IgD-negative memory B cell (primary cell): Measurements from ENCODE around the gene PC. TPM values are rescaled to one million over a fixed set of nuclear protein-coding genes. Genes with fewer than 3 reads are reported as not detected.

Source experiments
- H3K27ac Mint-ChIP-seq, 3 donors: one replicate each; pipeline ENCODE4 v1.8.0; 2020 to 2022; ENCODE audit warnings: mild to moderate bottlenecking in 3 of 3, mixed read lengths in 3 of 3, moderate library complexity in 1 of 3
- H3K27me3 Mint-ChIP-seq: one replicate; pipeline ENCODE4 v1.8.0; 2021; ENCODE audit warnings: mixed read lengths
- H3K36me3 Mint-ChIP-seq: one replicate; pipeline ENCODE4 v1.8.0; 2020; ENCODE audit warnings: mild to moderate bottlenecking, mixed read lengths
- H3K4me1 Mint-ChIP-seq, 3 donors: one replicate each; pipeline ENCODE4 v1.8.0; 2020 to 2022; ENCODE audit warnings: mixed read lengths in 3 of 3, mild to moderate bottlenecking in 1 of 3
- H3K4me3 Mint-ChIP-seq, 4 donors: one replicate each; pipeline ENCODE4 v1.8.0; 2020 to 2022; ENCODE audit warnings: mild to moderate bottlenecking in 4 of 4, mixed read lengths in 4 of 4, moderate library complexity in 3 of 4
- H3K9me3 Mint-ChIP-seq, 3 donors: one replicate each; pipeline ENCODE4 v1.8.0; 2020 to 2021; ENCODE audit warnings: mixed read lengths in 3 of 3, mild to moderate bottlenecking in 1 of 3
- polyA plus RNA-seq: library from polyadenylated mRNA; unstranded; fragments of 300-500 nt; fragmentation: Illumina TruSeq; gene quantifications from one replicate; pipeline ENCODE4 v1.2.3, GENCODE V29; 2021

Gene PC
- polyA plus RNA-seq, 1 donor from 2014 or later = 1.3 TPM

- H3K9me3 Mint-ChIP-seq = no peaks in the 10 kb centered on the region
- H3K4me3 Mint-ChIP-seq = no peak overlapping the region
- peaks cover 6 to 13% (median 9%) of the 10 kb centered on the region in 3 donors for H3K4me1 Mint-ChIP-seq
- no peaks in the 10 kb centered on the region for H3K27me3 Mint-ChIP-seq
- H3K27ac Mint-ChIP-seq = no peak overlapping the region
- peaks cover 2% of the 10 kb centered on the region for H3K36me3 Mint-ChIP-seq
Observed at GRCh38 chr11:66851239-66851596, 107.0 kb downstream of the PC start.

- H3K27me3 Mint-ChIP-seq = no peaks in the 10 kb centered on the region
- no peak overlapping the region for H3K27ac Mint-ChIP-seq
- H3K4me3 Mint-ChIP-seq = no peak overlapping the region
- H3K36me3 Mint-ChIP-seq = peaks cover 2% of the 10 kb centered on the region
- no peaks in the 10 kb centered on the region for H3K9me3 Mint-ChIP-seq
- peaks cover 6 to 11% (median 8%) of the 10 kb centered on the region in 3 donors for H3K4me1 Mint-ChIP-seq
Observed at GRCh38 chr11:66850588-66851238, 107.5 kb downstream of the PC start.

GRCh38 chr11:66850235-66850587 lies 108.0 kb downstream of the PC start:
- Mint-ChIP-seq H3K9me3 (no peaks in the 10 kb centered on the region), H3K4me1 (peaks cover 6% of the 10 kb centered on the region in 3 donors), H3K36me3 (peaks cover 2% of the 10 kb centered on the region), H3K27me3 (no peaks in the 10 kb centered on the region), H3K4me3 (peak overlapping the region in 1 of 4 donors; percentile 23), H3K27ac (no peak overlapping the region)

GRCh38 chr11:66849501-66850234 lies 108.5 kb downstream of the PC start:
- Mint-ChIP-seq H3K4me1 (peaks cover 4 to 8% (median 6%) of the 10 kb centered on the region in 3 donors), H3K9me3 (no peaks in the 10 kb centered on the region), H3K36me3 (peaks cover 2% of the 10 kb centered on the region), H3K4me3 (peak overlapping the region in 1 of 4 donors; percentile 23), H3K27ac (peak overlapping the region in 1 of 3 donors; percentile 35), H3K27me3 (no peaks in the 10 kb centered on the region)

- Mint-ChIP-seq H3K27ac (peak overlapping the region in 1 of 3 donors; percentile 52), H3K9me3 (no peaks in the 10 kb centered on the region), H3K36me3 (peaks cover 2% of the 10 kb centered on the region), H3K4me3 (peak overlapping the region in 1 of 4 donors; percentile 38), H3K4me1 (peaks cover 6 to 12% (median 9%) of the 10 kb centered on the region in 3 donors), H3K27me3 (peaks cover under 1% of the 10 kb centered on the region)
Observed at GRCh38 chr11:66848671-66849500, 109.3 kb downstream of the PC start.

- H3K27me3 Mint-ChIP-seq = peaks cover 2% of the 10 kb centered on the region
- peak overlapping the region in 1 of 3 donors; percentile 52 for H3K27ac Mint-ChIP-seq
- peaks cover 6 to 13% (median 12%) of the 10 kb centered on the region in 3 donors for H3K4me1 Mint-ChIP-seq
- H3K36me3 Mint-ChIP-seq = peaks cover 2% of the 10 kb centered on the region
- peak overlapping the region in 1 of 4 donors; percentile 38 for H3K4me3 Mint-ChIP-seq
- no peaks in the 10 kb centered on the region for H3K9me3 Mint-ChIP-seq
Observed at GRCh38 chr11:66847461-66848232, 110.5 kb downstream of the PC start.

GRCh38 chr11:66846671-66847091 lies 111.5 kb downstream of the PC start:
- peak overlapping the region in 2 of 3 donors; percentile 27 to 66 for H3K27ac Mint-ChIP-seq

GRCh38 chr11:66845876-66846212 lies 112.3 kb downstream of the PC start:
- H3K4me1 Mint-ChIP-seq = peaks cover 12 to 19% (median 16%) of the 10 kb centered on the region in 3 donors

More at GRCh38 chr11:66846671-66847091, 111.5 kb downstream of the PC start:
- H3K27me3 Mint-ChIP-seq = peaks cover 2% of the 10 kb centered on the region
- H3K4me1 Mint-ChIP-seq = peaks cover 6 to 16% (median 13%) of the 10 kb centered on the region in 3 donors
- no peaks in the 10 kb centered on the region for H3K9me3 Mint-ChIP-seq
- H3K4me3 Mint-ChIP-seq = peak overlapping the region in 1 of 4 donors; percentile 95
- H3K36me3 Mint-ChIP-seq = peaks cover 2% of the 10 kb centered on the region

DNA sequence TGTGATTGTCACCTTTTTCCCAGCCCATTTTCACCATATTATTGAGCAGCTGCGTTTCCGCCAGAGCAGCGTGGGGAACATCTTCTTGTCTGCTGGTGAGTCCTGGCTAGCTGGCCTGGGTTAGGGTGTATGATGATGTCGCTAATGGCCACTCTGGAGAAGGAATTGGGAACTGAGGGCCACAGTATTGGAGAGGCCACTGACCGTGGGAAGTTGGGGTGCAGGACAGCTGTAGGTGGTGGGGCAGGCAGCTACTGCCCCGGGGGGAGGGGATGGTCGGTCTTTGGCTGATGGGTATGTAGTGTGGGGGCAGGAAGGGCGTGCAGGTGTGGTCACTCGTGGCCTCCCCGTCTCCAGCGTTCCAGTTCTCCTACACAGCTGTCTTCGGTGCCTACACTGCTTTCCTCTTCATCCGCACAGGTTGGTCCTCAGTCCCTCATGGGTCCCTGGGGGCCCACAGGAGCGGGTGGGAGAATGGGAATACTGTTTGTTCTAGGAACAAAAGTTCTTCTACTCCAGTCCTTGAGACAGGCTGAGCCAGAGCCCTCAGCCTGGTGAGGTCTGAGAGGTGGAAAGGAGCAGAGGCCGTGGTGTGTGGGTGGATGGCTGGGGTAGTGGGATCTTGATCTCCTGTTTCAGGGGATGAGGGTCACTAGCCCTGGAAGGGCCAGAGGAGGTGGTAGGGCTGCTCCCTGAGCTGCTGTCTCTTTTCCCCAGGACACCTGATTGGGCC lies 112.9 kb downstream of the PC start:
- H3K27me3 Mint-ChIP-seq = peaks cover 2% of the 10 kb centered on the region
- H3K4me1 Mint-ChIP-seq = peaks cover 17 to 24% (median 22%) of the 10 kb centered on the region in 3 donors
- H3K36me3 Mint-ChIP-seq = peaks cover 2% of the 10 kb centered on the region
- H3K9me3 Mint-ChIP-seq = no peaks in the 10 kb centered on the region
- H3K4me3 Mint-ChIP-seq = peak overlapping the region in 3 of 4 donors; percentile 92 to 95 (median 94)
- peak overlapping the region in 2 of 3 donors; percentile 76 to 97 for H3K27ac Mint-ChIP-seq

More at GRCh38 chr11:66845876-66846212, 112.3 kb downstream of the PC start:
- peak overlapping the region in 1 of 3 donors; percentile 97 for H3K27ac Mint-ChIP-seq
- H3K9me3 Mint-ChIP-seq = no peaks in the 10 kb centered on the region
- H3K4me3 Mint-ChIP-seq = peak overlapping the region in 3 of 4 donors; percentile 21 to 95 (median 23)
- H3K27me3 Mint-ChIP-seq = peaks cover 2% of the 10 kb centered on the region
- H3K36me3 Mint-ChIP-seq = peaks cover 2% of the 10 kb centered on the region

DNA sequence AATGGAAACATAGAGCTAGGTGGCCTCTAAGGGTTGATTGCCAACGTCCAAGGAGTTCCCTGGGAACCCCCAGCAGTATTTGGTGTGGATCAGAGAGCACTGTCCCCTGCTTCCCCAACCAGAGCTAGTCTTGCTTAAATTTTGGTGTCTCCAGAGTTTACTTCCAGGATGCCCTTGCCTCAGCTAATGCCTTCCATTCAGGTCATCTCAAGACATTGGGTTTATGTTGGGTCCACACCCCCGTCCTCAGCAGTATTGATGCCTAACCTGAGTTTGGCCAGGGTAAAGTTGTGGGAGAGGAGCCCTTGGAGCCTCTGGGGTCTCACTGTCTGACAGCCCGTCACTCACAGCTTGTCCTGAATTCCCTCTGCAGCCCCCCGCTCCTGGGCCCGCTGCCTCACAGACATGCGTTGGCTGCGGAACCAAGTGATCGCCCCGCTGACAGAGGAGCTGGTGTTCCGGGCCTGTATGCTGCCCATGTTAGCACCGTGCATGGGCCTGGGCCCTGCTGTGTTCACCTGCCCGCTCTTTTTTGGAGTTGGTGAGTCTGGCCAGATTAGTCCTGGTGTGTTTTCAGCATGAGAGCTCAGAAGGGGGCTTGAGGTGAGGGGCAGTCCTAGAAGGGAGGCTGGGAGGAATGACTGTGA lies 113.6 kb downstream of the PC start:
- H3K9me3 Mint-ChIP-seq = no peaks in the 10 kb centered on the region
- H3K4me1 Mint-ChIP-seq = peaks cover 20 to 28% (median 26%) of the 10 kb centered on the region in 3 donors
- H3K27ac Mint-ChIP-seq = peak overlapping the region; percentile 97
- H3K4me3 Mint-ChIP-seq = peak overlapping the region; percentile 88 to 95 (median 93)
- H3K36me3 Mint-ChIP-seq = peaks cover 2% of the 10 kb centered on the region
- H3K27me3 Mint-ChIP-seq = peaks cover 2% of the 10 kb centered on the region

GRCh38 chr11:66843776-66844495 lies 114.2 kb downstream of the PC start:
- Mint-ChIP-seq H3K9me3 (no peaks in the 10 kb centered on the region), H3K36me3 (peaks cover 2% of the 10 kb centered on the region), H3K27me3 (peaks cover 2% of the 10 kb centered on the region), H3K4me3 (peak overlapping the region; percentile 88 to 95 (median 93)), H3K27ac (peak overlapping the region; percentile 97), H3K4me1 (peaks cover 27 to 33% (median 29%) of the 10 kb centered on the region in 3 donors)

- no peaks in the 10 kb centered on the region for H3K9me3 Mint-ChIP-seq
- peak within 1 kb of the TSS; percentile 97 for H3K27ac Mint-ChIP-seq
- peaks cover 28 to 33% (median 30%) of the 10 kb centered on the region in 3 donors for H3K4me1 Mint-ChIP-seq
- peaks cover 2% of the 10 kb centered on the region for H3K27me3 Mint-ChIP-seq
- peaks cover 2% of the 10 kb centered on the region for H3K36me3 Mint-ChIP-seq
- peak within 1 kb of the TSS; percentile 88 to 95 (median 94) for H3K4me3 Mint-ChIP-seq
Observed at GRCh38 chr11:66842896-66843775, 115.0 kb downstream of the PC start, which contains the start of gene RCE1. Gene RCE1 (plus strand): TSS chr11:66843441. CDS start chr11:66843456, 15 bp downstream.
